Natural killer cell (primary cell): ENCODE data around the gene CTNNA2. TPM values are rescaled to one million over a fixed set of nuclear protein-coding genes. Genes with fewer than 3 reads are reported as not detected.

ENCODE experiments used
- ATAC-seq, 3 donors: fragments of 150-1000 bp in 2 of 3; fragments of 200-7000 bp in 1 of 3; cut with Tn5 transposase; 1 replicate in 1 of 3; 2 replicates in 2 of 3; pipeline ENCODE4 v1.10.0; 2021; ENCODE audit warnings: mild to moderate bottlenecking in 2 of 3, moderate library complexity in 2 of 3
- DNase-seq, 2 donors: peaks; one replicate each; pipeline versions ENCODE4 v3.0.0 to v3.0.0-alpha.2; 2013 to 2021; ENCODE audit warnings: mixed read lengths in 1 of 2
- H3K27ac ChIP-seq: one replicate; pipeline ENCODE4 v1.5.1; 2013; ENCODE audit warnings: mild to moderate bottlenecking, low read length
- H3K27me3 ChIP-seq: one replicate; pipeline ENCODE4 v1.6.1; 2013; ENCODE audit warnings: low read length; ENCODE audit not compliant: control insufficient read depth, insufficient read depth
- H3K36me3 ChIP-seq: one replicate; pipeline ENCODE4 v1.6.1; 2013; ENCODE audit warnings: low read length; ENCODE audit not compliant: control insufficient read depth, insufficient read depth
- H3K4me1 ChIP-seq: one replicate; pipeline ENCODE4 v1.6.1; 2013; ENCODE audit warnings: low read length; ENCODE audit not compliant: control insufficient read depth, insufficient read depth
- H3K4me3 ChIP-seq: one replicate; pipeline ENCODE4 v1.5.1; 2013; ENCODE audit warnings: low read length
- H3K9me3 ChIP-seq: one replicate; pipeline ENCODE4 v1.6.1; 2013; ENCODE audit warnings: low read length; ENCODE audit not compliant: control insufficient read depth, insufficient read depth
- H3K27ac Mint-ChIP-seq, 2 donors: one replicate each; pipeline ENCODE4 v1.8.0; 2022; ENCODE audit warnings: mild to moderate bottlenecking in 2 of 2, mixed read lengths in 2 of 2, moderate library complexity in 1 of 2
- H3K27me3 Mint-ChIP-seq, 2 donors: one replicate each; pipeline ENCODE4 v1.8.0; 2022; ENCODE audit warnings: low read depth in 2 of 2, mixed read lengths in 2 of 2
- H3K36me3 Mint-ChIP-seq: one replicate; pipeline ENCODE4 v1.8.0; 2022; ENCODE audit warnings: mixed read lengths
- H3K4me1 Mint-ChIP-seq, 2 donors: one replicate each; pipeline ENCODE4 v1.8.0; 2022; ENCODE audit warnings: mixed read lengths in 2 of 2
- H3K4me3 Mint-ChIP-seq: one replicate; pipeline ENCODE4 v1.8.0; 2022; ENCODE audit warnings: mild to moderate bottlenecking, moderate library complexity, mixed read lengths
- H3K9me3 Mint-ChIP-seq, 2 donors: one replicate each; pipeline ENCODE4 v1.8.0; 2022; ENCODE audit warnings: mixed read lengths in 2 of 2
- CTCF ChIP-seq: fragments of 200-600 bp; IDR thresholded peaks from one replicate; pipeline ENCODE4 v1.8.0; 2022; ENCODE audit warnings: antibody characterized with exemption
- WGBS: methylation state at CpG from one replicate; pipeline ENCODE4 v1.1.7; 2013; ENCODE audit warnings: missing lambda C conversion rate; ENCODE audit not compliant: insufficient coverage; 5-methylcytosine and 5-hydroxymethylcytosine counted together
- intact Hi-C: fragments of 100-400 bp; cut with micrococcal nuclease; formaldehyde crosslinking; loops from one replicate; pipeline ENCODE4 v1.14.2; 2022
- total RNA-seq, 4 donors: library from RNA; stranded (reverse); fragments of 120-200 nt in 1 of 4; gene quantifications; one replicate each; pipeline versions ENCODE4 v1.2.3 to v1.2.4, GENCODE V29; 2013 to 2022

Gene CTNNA2
- total RNA-seq, 3 donors from 2014 or later (not counting 1 experiment from before 2014, with no cell fraction given), result not detected

- H3K4me1 ChIP-seq, result no peaks in the 10 kb centered on the region
- Mint-ChIP-seq H3K27ac (no peak overlapping the region), H3K4me1 (no peaks in the 10 kb centered on the region), H3K4me3 (no peak overlapping the region), H3K36me3 (no peaks in the 10 kb centered on the region), H3K27me3 (no peaks in the 10 kb centered on the region), H3K9me3 (peaks cover 7 to 19% of the 10 kb centered on the region in 2 donors)
- 71% methylated on average over 4 of the region's 5 CpGs for WGBS
- H3K4me3 ChIP-seq, result no peak overlapping the region
- H3K36me3 ChIP-seq, result no peaks in the 10 kb centered on the region
- ATAC-seq, result no peak
- H3K27ac ChIP-seq, result no peak overlapping the region
- DNase-seq, result no peak
- H3K9me3 ChIP-seq, result no peaks in the 10 kb centered on the region
- no peaks in the 10 kb centered on the region for H3K27me3 ChIP-seq
- intact Hi-C loops, result no loop called here
- TF ChIP-seq CTCF, result no peak
These were observed 483.9 kb downstream of the CTNNA2 start for GRCh38 chr2:79996709-79997108.

GRCh38 chr2:80001701-80002101 lies 488.9 kb downstream of the CTNNA2 start:
- Mint-ChIP-seq H3K36me3 (no peaks in the 10 kb centered on the region), H3K27me3 (no peaks in the 10 kb centered on the region), H3K4me3 (no peak overlapping the region), H3K27ac (no peak overlapping the region), H3K4me1 (no peaks in the 10 kb centered on the region), H3K9me3 (peaks cover 7 to 15% of the 10 kb centered on the region in 2 donors)
- Histone ChIP-seq H3K9me3 (no peaks in the 10 kb centered on the region), H3K4me3 (no peak overlapping the region), H3K27me3 (no peaks in the 10 kb centered on the region), H3K27ac (no peak overlapping the region), H3K36me3 (no peaks in the 10 kb centered on the region), H3K4me1 (no peaks in the 10 kb centered on the region)
- intact Hi-C loops, result no loop called here
- no peak for ATAC-seq
- no peak for DNase-seq
- TF ChIP-seq CTCF, result no peak
- 83% methylated on average over 1 of the region's 5 CpGs for WGBS

GRCh38 chr2:80002112-80002511 lies 489.3 kb downstream of the CTNNA2 start:
- H3K4me3 ChIP-seq, result no peak overlapping the region
- no peaks in the 10 kb centered on the region for H3K36me3 ChIP-seq
- H3K4me3 Mint-ChIP-seq, result no peak overlapping the region
- no peaks in the 10 kb centered on the region for H3K36me3 Mint-ChIP-seq
- H3K27ac ChIP-seq, result no peak overlapping the region
- intact Hi-C loops, result no loop called here
- ATAC-seq, result no peak
- no peaks in the 10 kb centered on the region for H3K4me1 Mint-ChIP-seq
- no peaks in the 10 kb centered on the region for H3K9me3 ChIP-seq
- 80% methylated on average over 2 of the region's 3 CpGs for WGBS
- TF ChIP-seq CTCF, result no peak
- H3K4me1 ChIP-seq, result no peaks in the 10 kb centered on the region
- no peaks in the 10 kb centered on the region for H3K27me3 Mint-ChIP-seq
- H3K27me3 ChIP-seq, result no peaks in the 10 kb centered on the region
- no peak overlapping the region for H3K27ac Mint-ChIP-seq
- no peak for DNase-seq
- H3K9me3 Mint-ChIP-seq, result peaks cover 8 to 12% of the 10 kb centered on the region in 2 donors

- Mint-ChIP-seq H3K4me3 (no peak overlapping the region), H3K4me1 (no peaks in the 10 kb centered on the region), H3K9me3 (peaks cover 8% of the 10 kb centered on the region in 2 donors), H3K36me3 (no peaks in the 10 kb centered on the region), H3K27ac (no peak overlapping the region), H3K27me3 (no peaks in the 10 kb centered on the region)
- no peak for TF ChIP-seq CTCF
- no peak for ATAC-seq
- Histone ChIP-seq H3K27ac (no peak overlapping the region), H3K36me3 (no peaks in the 10 kb centered on the region), H3K9me3 (no peaks in the 10 kb centered on the region), H3K4me3 (no peak overlapping the region), H3K27me3 (no peaks in the 10 kb centered on the region), H3K4me1 (no peaks in the 10 kb centered on the region)
- intact Hi-C loops, result no loop called here
- 74% methylated on average over 6 of the region's 6 CpGs for WGBS
- no peak for DNase-seq
These were observed 489.8 kb downstream of the CTNNA2 start for GRCh38 chr2:80002568-80003157.
